Measurements from ENCODE around the gene PRSS56. TPM values are rescaled to one million over a fixed set of nuclear protein-coding genes. Genes with fewer than 3 reads are reported as not detected.
A peak's percentile ranks its signal among the peaks of the same experiment; 100 is the strongest.

Gene PRSS56
- total RNA-seq, 1 experiment from 2014 or later = 0.18 TPM

DNA sequence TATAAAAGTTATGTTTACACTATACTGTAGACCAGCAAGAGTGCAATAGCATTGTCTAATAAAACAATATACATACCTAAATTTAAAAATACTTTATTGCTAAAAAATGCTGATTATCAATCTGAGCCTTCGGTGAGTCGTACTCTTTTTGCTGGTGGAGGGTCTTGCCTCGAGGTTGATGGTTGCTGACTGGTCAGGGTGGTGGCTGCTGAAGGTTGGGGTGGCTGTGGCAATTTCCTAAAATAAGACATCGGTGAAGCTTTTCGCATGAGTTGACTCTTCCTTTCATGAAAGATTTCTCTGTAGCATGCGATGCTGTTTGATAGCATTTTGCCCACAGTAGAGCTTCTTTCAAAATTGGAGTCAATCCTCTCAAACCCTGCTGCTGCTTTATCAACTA lies 27.8 kb downstream of the PRSS56 start:
- DNase-seq (ENCODE audit: low read depth, low spot score) = no peak
- TF ChIP-seq SIN3A (IDR thresholded peaks at IDR 0.05; ENCODE audit: borderline replicate concordance, insufficient read depth, low read depth, low read length) (no peak), POLR2AphosphoS5 (IDR thresholded peaks at IDR 0.05; ENCODE audit: low read depth, low read length) (no peak), TCF7L2 (IDR thresholded peaks at IDR 0.05; ENCODE audit: low read depth, low read length) (no peak)
- TF ChIP-seq, protein P1, sequence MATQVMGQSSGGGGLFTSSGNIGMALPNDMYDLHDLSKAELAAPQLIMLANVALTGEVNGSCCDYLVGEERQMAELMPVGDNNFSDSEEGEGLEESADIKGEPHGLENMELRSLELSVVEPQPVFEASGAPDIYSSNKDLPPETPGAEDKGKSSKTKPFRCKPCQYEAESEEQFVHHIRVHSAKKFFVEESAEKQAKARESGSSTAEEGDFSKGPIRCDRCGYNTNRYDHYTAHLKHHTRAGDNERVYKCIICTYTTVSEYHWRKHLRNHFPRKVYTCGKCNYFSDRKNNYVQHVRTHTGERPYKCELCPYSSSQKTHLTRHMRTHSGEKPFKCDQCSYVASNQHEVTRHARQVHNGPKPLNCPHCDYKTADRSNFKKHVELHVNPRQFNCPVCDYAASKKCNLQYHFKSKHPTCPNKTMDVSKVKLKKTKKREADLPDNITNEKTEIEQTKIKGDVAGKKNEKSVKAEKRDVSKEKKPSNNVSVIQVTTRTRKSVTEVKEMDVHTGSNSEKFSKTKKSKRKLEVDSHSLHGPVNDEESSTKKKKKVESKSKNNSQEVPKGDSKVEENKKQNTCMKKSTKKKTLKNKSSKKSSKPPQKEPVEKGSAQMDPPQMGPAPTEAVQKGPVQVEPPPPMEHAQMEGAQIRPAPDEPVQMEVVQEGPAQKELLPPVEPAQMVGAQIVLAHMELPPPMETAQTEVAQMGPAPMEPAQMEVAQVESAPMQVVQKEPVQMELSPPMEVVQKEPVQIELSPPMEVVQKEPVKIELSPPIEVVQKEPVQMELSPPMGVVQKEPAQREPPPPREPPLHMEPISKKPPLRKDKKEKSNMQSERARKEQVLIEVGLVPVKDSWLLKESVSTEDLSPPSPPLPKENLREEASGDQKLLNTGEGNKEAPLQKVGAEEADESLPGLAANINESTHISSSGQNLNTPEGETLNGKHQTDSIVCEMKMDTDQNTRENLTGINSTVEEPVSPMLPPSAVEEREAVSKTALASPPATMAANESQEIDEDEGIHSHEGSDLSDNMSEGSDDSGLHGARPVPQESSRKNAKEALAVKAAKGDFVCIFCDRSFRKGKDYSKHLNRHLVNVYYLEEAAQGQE (IDR thresholded peaks at IDR 0.05; ENCODE audit: insufficient read depth in 1 of 2, low read depth in 2 of 2, low read length in 1 of 2) = no peak
- TF ChIP-seq, protein P2, sequence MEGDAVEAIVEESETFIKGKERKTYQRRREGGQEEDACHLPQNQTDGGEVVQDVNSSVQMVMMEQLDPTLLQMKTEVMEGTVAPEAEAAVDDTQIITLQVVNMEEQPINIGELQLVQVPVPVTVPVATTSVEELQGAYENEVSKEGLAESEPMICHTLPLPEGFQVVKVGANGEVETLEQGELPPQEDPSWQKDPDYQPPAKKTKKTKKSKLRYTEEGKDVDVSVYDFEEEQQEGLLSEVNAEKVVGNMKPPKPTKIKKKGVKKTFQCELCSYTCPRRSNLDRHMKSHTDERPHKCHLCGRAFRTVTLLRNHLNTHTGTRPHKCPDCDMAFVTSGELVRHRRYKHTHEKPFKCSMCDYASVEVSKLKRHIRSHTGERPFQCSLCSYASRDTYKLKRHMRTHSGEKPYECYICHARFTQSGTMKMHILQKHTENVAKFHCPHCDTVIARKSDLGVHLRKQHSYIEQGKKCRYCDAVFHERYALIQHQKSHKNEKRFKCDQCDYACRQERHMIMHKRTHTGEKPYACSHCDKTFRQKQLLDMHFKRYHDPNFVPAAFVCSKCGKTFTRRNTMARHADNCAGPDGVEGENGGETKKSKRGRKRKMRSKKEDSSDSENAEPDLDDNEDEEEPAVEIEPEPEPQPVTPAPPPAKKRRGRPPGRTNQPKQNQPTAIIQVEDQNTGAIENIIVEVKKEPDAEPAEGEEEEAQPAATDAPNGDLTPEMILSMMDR (IDR thresholded peaks at IDR 0.05) = no peak
- Histone ChIP-seq H3K4me1 (ENCODE audit: control insufficient read depth, insufficient read depth, low read length) (peaks cover 8% of the 10 kb centered on the region; the same call in 1 of the 2 replicates), H3K9me3 (ENCODE audit: control insufficient read depth, insufficient read depth, low read depth, low read length) (no peaks in the 10 kb centered on the region), H3K27ac (ENCODE audit: low read length) (no peak overlapping the region), H3K4me3 (ENCODE audit: low read depth in 2 of 2, low read length in 2 of 2) (no peak overlapping the region), H3K27me3 (ENCODE audit: control insufficient read depth, insufficient read depth, low read length) (no peaks in the 10 kb centered on the region), H3K36me3 (ENCODE audit: control insufficient read depth, insufficient read depth, low read length) (peaks cover 5% of the 10 kb centered on the region)
- CTCF ChIA-PET = no interaction called here
- no TSS peak for BruUV-seq (replicated peaks)
- POLR2A ChIA-PET = no interaction called here
- in situ Hi-C loops (cut with HindIII; ENCODE audit: low pct_unique_long_range_greater_than_20kb, low sequenced_read_pairs) (no loop called here), intact Hi-C loops (cut with micrococcal nuclease; ENCODE audit: unreplicated experiment) (no loop called here)
- ATAC-seq = no peak

DNA sequence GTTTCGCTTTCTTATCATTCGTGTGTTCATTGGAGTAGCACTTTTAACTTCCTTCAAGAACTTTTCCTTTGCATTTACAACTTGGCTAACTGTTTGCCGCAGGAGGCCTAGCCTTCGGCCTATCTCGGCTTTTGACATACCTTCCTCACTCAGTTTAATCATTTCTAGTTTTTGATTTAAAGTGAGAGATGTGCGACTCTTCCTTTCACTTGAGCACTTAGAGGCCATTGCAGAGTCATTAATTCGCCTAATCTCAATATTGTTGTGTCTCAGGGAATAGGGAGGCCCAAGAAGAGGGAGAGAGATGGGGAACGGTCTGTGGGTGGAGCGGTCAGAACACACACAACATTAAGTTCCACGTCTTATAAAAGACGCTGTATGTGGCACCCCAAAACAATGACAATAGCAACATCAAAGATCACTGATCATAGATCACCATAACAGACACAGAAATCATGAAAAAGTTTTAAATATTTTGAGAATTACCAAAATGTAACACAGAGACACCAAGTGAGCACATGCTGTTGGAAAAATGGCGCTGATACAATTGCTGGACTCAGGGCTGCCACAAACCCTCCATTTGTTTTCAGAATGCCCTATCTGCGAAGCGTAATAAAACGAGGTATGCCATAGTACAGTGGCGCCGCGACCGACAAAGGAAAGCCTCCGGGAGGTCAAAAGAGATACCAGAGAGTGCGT lies 29.6 kb downstream of the PRSS56 start:
- ChIA-PET CTCF (no interaction called here), POLR2A (no interaction called here)
- in situ Hi-C loops (cut with HindIII; ENCODE audit: low pct_unique_long_range_greater_than_20kb, low sequenced_read_pairs) (no loop called here), intact Hi-C loops (cut with micrococcal nuclease; ENCODE audit: unreplicated experiment) (no loop called here)
- Histone ChIP-seq H3K4me3 (ENCODE audit: low read depth in 2 of 2, low read length in 2 of 2) (peak overlapping the region; percentile 83 to 96), H3K27ac (ENCODE audit: low read length) (peak overlapping the region; percentile 96), H3K4me1 (ENCODE audit: control insufficient read depth, insufficient read depth, low read length) (peaks cover 8% of the 10 kb centered on the region; the same call in 1 of the 2 replicates), H3K9me3 (ENCODE audit: control insufficient read depth, insufficient read depth, low read depth, low read length) (no peaks in the 10 kb centered on the region), H3K27me3 (ENCODE audit: control insufficient read depth, insufficient read depth, low read length) (no peaks in the 10 kb centered on the region), H3K36me3 (ENCODE audit: control insufficient read depth, insufficient read depth, low read length) (peaks cover 7% of the 10 kb centered on the region)
- BruUV-seq (replicated peaks) = no TSS peak
- ATAC-seq (no peak; the same call in 1 of the 2 replicates), DNase-seq (ENCODE audit: low read depth, low spot score) (no peak)
- TF ChIP-seq, protein P2 (IDR thresholded peaks at IDR 0.05) = no peak
- no peak for TF ChIP-seq TCF7L2 (IDR thresholded peaks at IDR 0.05; ENCODE audit: low read depth, low read length)
- TF ChIP-seq POLR2AphosphoS5 (IDR thresholded peaks at IDR 0.05; ENCODE audit: low read depth, low read length) = no peak
- TF ChIP-seq, protein P1 (IDR thresholded peaks at IDR 0.05; ENCODE audit: insufficient read depth in 1 of 2, low read depth in 2 of 2, low read length in 1 of 2) = no peak; a peak in 1 of 4 replicates
- TF ChIP-seq SIN3A (IDR thresholded peaks at IDR 0.05; ENCODE audit: borderline replicate concordance, insufficient read depth, low read depth, low read length) = no peak
